ENCODE results near the gene DLEC1. TPM values are rescaled to one million over a fixed set of nuclear protein-coding genes. Genes with fewer than 3 reads are reported as not detected.

Gene DLEC1
- total RNA-seq, 4 donors from 2014 or later: 0.08 to 2.9 (median 0.57) TPM

GRCh38 chr3:38117163-38117716, 78.2 kb downstream of the DLEC1 start:
- TF ChIP-seq POLR2A (IDR thresholded peaks at IDR 0.05): no peak
- no peak for TF ChIP-seq CTCF (IDR thresholded peaks at IDR 0.05)
- intact Hi-C loops (cut with DNase I; ENCODE audit: low total_unique reads): loop anchor here (10.0 kb wide), 1 partner anchor 112 kb away; no protein-coding TSS in a partner anchor
- H3K4me3 ChIP-seq (ENCODE audit: low read depth, poor library complexity, severe bottlenecking): no peak overlapping the region
- DNase-seq (ENCODE audit: low spot score in 2 of 2): peak in 1 of 2 donors; percentile 81
- 67 to 76% methylated on average over 8 to 10 of the region's 10 CpGs for WGBS, 2 donors

- 49 to 59% methylated on average over 10 of the region's 11 CpGs for WGBS, 2 donors
- H3K4me3 ChIP-seq (ENCODE audit: low read depth, poor library complexity, severe bottlenecking): no peak overlapping the region
- DNase-seq (ENCODE audit: low spot score in 2 of 2): peak; percentile 58 to 92
- intact Hi-C loops (cut with DNase I; ENCODE audit: low total_unique reads): loop anchor here (2.0 to 10.0 kb wide), 2 partner anchors 49 to 113 kb away; no protein-coding TSS in a partner anchor
- TF ChIP-seq POLR2A (IDR thresholded peaks at IDR 0.05) (no peak), CTCF (IDR thresholded peaks at IDR 0.05) (peak in 1 of 3 donors; percentile 58)
Measured at GRCh38 chr3:38117748-38118420, 78.9 kb downstream of the DLEC1 start.

- WGBS, 2 donors: 86 to 89% methylated on average over 13 of the region's 13 CpGs
- TF ChIP-seq CTCF (IDR thresholded peaks at IDR 0.05): no peak
- TF ChIP-seq POLR2A (IDR thresholded peaks at IDR 0.05): no peak
- intact Hi-C loops (cut with DNase I; ENCODE audit: low total_unique reads): loop anchor here (2.0 to 10.0 kb wide), 2 partner anchors 48 to 114 kb away; no protein-coding TSS in a partner anchor
Measured at GRCh38 chr3:38118421-38119247, 79.6 kb downstream of the DLEC1 start.

GRCh38 chr3:38119248-38119544, 80.2 kb downstream of the DLEC1 start:
- TF ChIP-seq CTCF (IDR thresholded peaks at IDR 0.05) (no peak), POLR2A (IDR thresholded peaks at IDR 0.05) (no peak)

More at GRCh38 chr3:38118421-38119247, 79.6 kb downstream of the DLEC1 start:
- no peak overlapping the region for H3K4me3 ChIP-seq (ENCODE audit: low read depth, poor library complexity, severe bottlenecking)
- peak in 1 of 2 donors; percentile 61 for DNase-seq (ENCODE audit: low spot score in 2 of 2)

GRCh38 chr3:38119821-38120692, 81.0 kb downstream of the DLEC1 start:
- TF ChIP-seq POLR2A (IDR thresholded peaks at IDR 0.05) (no peak), CTCF (IDR thresholded peaks at IDR 0.05) (no peak)
- intact Hi-C loops (cut with DNase I; ENCODE audit: low total_unique reads): loop anchor here (2.0 to 10.0 kb wide), 3 partner anchors 47 to 347 kb away; no protein-coding TSS in a partner anchor
- no peak overlapping the region for H3K4me3 ChIP-seq (ENCODE audit: low read depth, poor library complexity, severe bottlenecking)
- 83 to 96% methylated on average over 7 of the region's 7 CpGs for WGBS, 2 donors
- DNase-seq (ENCODE audit: low spot score in 2 of 2): peak in 1 of 2 donors; percentile 70

More at GRCh38 chr3:38119248-38119544, 80.2 kb downstream of the DLEC1 start:
- intact Hi-C loops (cut with DNase I; ENCODE audit: low total_unique reads): loop anchor here (2.0 to 10.0 kb wide), 2 partner anchors 48 to 114 kb away; no protein-coding TSS in a partner anchor
- DNase-seq (ENCODE audit: low spot score in 2 of 2): peak in 1 of 2 donors; percentile 69
- H3K4me3 ChIP-seq (ENCODE audit: low read depth, poor library complexity, severe bottlenecking): no peak overlapping the region
- 93 to 100% methylated on average over 1 of the region's 1 CpG for WGBS, 2 donors

All from lower leg skin (tissue), 4 donors.